OCI-LY3 (cell line): Measurements from ENCODE around the gene ESPN.

ENCODE experiments used
- H2AFZ ChIP-seq: fragments of 200-600, 300-600 bp; shearing (Covaris generic); 2 replicates; pipeline ENCODE4 v1.6.0; 2014; ENCODE audit warnings: antibody characterized with exemption, low read depth, low read length
- H3K27ac ChIP-seq: fragments of 200-600, 300-600 bp; sonication (generic); 2 replicates; pipeline ENCODE4 v1.5.1; 2014; ENCODE audit warnings: mild to moderate bottlenecking, low read length, moderate library complexity, mixed read lengths
- H3K27me3 ChIP-seq: fragments of 200-600, 300-600 bp; sonication (generic); 2 replicates; pipeline ENCODE4 v1.6.1; 2014; ENCODE audit warnings: low read depth, low read length, mixed read lengths
- H3K36me3 ChIP-seq: fragments of 200-600, 300-600 bp; sonication (generic); replicated peaks from 2 replicates; pipeline ENCODE3; 2014; ENCODE audit warnings: low read depth, low read length, mixed read lengths
- H3K4me1 ChIP-seq: fragments of 300-600, 200-600 bp; sonication (generic); 2 replicates; pipeline ENCODE4 v1.6.1; 2014; ENCODE audit warnings: low read length, mixed read lengths
- H3K4me2 ChIP-seq: fragments of 200-600, 300-600 bp; sonication (generic); 2 replicates; pipeline ENCODE4 v1.6.1; 2014; ENCODE audit warnings: low read length, mixed read lengths
- H3K4me3 ChIP-seq: fragments of 300-600, 200-600 bp; sonication (generic); 2 replicates; pipeline ENCODE4 v1.5.1; 2014; ENCODE audit warnings: antibody characterized with exemption, mild to moderate bottlenecking, low read length, moderate library complexity
- H3K79me2 ChIP-seq: fragments of 300-600, 200-600 bp; shearing (Covaris generic); 2 replicates; pipeline ENCODE4 v1.6.1; 2014; ENCODE audit warnings: mild to moderate bottlenecking, low read length, mixed read lengths
- H3K9ac ChIP-seq: fragments of 300-600, 200-600 bp; shearing (Covaris generic); 2 replicates; pipeline ENCODE4 v1.6.0; 2014; ENCODE audit warnings: mild to moderate bottlenecking, low read length, moderate library complexity
- H3K9me3 ChIP-seq: fragments of 200-600, 300-600 bp; shearing (Covaris generic); 2 replicates; pipeline ENCODE4 v1.6.1; 2014; ENCODE audit warnings: low read length, mixed read lengths; ENCODE audit not compliant: insufficient read depth
- H4K20me1 ChIP-seq: fragments of 200-600, 300-600 bp; sonication (generic); 2 replicates; pipeline ENCODE4 v1.6.1; 2016; ENCODE audit warnings: low read length, mixed read lengths; ENCODE audit not compliant: insufficient read depth
- EZH2phosphoT487 ChIP-seq: fragments of 200-600 bp; shearing (Covaris generic); IDR thresholded peaks from 2 replicates; pipeline ENCODE4 v1.6.1; 2018; ENCODE audit warnings: antibody characterized with exemption, mixed run types, low read depth
- TF ChIP-seq, protein P1 (sequence below): fragments of 200-600, 300-600 bp; sonication (generic); IDR thresholded peaks from 2 replicates; pipeline ENCODE4 v1.5.1; 2014; ENCODE audit warnings: antibody characterized with exemption, low read length, low read depth

ESPN gene

DNA sequence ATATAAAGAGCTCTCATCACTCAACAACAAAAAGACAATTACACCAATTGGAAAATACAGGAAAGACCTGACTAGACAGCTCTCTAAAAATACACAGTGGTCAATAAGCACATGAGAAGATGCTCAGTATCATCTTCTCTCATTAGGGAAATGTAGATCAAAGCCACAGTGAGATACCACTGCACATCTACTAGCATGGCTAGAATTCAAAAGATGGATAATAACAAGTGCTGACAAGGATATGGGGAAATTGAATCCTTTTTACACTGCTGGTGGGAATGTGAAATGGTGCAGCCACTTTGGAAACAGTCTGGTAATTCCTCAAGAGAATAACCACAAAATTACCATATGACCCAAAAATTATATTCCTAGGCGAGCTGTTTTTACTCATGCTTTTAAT, 40.4 kb upstream of the ESPN start:
- Histone ChIP-seq H3K79me2 (peaks cover 58% of the 10 kb centered on the region), H3K4me3 (no peak overlapping the region), H4K20me1 (no peaks in the 10 kb centered on the region), H3K9ac (no peak overlapping the region), H3K9me3 (no peaks in the 10 kb centered on the region), H3K4me1 (no peaks in the 10 kb centered on the region), H3K36me3 (no peaks in the 10 kb centered on the region), H2AFZ (no peak overlapping the region), H3K27me3 (no peaks in the 10 kb centered on the region), H3K4me2 (no peak overlapping the region), H3K27ac (no peak overlapping the region)
- TF ChIP-seq, protein P1, sequence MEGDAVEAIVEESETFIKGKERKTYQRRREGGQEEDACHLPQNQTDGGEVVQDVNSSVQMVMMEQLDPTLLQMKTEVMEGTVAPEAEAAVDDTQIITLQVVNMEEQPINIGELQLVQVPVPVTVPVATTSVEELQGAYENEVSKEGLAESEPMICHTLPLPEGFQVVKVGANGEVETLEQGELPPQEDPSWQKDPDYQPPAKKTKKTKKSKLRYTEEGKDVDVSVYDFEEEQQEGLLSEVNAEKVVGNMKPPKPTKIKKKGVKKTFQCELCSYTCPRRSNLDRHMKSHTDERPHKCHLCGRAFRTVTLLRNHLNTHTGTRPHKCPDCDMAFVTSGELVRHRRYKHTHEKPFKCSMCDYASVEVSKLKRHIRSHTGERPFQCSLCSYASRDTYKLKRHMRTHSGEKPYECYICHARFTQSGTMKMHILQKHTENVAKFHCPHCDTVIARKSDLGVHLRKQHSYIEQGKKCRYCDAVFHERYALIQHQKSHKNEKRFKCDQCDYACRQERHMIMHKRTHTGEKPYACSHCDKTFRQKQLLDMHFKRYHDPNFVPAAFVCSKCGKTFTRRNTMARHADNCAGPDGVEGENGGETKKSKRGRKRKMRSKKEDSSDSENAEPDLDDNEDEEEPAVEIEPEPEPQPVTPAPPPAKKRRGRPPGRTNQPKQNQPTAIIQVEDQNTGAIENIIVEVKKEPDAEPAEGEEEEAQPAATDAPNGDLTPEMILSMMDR = no peak

DNA sequence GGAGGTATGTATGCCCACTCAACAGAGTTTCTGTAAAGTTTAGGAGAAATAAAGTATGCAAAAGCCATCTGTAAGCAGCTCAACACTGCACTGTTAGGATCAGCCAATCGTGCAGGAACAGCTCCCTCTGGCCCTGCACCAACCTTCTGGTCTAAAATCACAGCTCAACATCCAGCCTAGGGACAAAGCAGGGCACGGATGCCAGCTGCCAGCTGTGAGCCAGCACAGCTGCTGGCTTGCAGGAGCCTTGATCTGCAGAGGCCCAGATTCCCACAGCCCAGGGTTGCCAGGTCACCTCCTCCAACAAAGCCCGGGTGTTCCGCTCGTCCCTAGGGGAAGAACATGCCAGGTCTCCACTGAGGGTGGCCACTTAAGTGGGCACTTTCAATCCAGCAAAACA, 39.6 kb upstream of the ESPN start:
- Histone ChIP-seq H3K27ac (no peak overlapping the region), H3K36me3 (no peaks in the 10 kb centered on the region), H3K4me3 (no peak overlapping the region), H2AFZ (no peak overlapping the region), H3K9ac (no peak overlapping the region), H3K27me3 (no peaks in the 10 kb centered on the region), H3K79me2 (peaks cover 57% of the 10 kb centered on the region), H3K4me2 (no peak overlapping the region), H4K20me1 (no peaks in the 10 kb centered on the region), H3K9me3 (no peaks in the 10 kb centered on the region), H3K4me1 (no peaks in the 10 kb centered on the region)
- TF ChIP-seq EZH2phosphoT487 = no peak

DNA sequence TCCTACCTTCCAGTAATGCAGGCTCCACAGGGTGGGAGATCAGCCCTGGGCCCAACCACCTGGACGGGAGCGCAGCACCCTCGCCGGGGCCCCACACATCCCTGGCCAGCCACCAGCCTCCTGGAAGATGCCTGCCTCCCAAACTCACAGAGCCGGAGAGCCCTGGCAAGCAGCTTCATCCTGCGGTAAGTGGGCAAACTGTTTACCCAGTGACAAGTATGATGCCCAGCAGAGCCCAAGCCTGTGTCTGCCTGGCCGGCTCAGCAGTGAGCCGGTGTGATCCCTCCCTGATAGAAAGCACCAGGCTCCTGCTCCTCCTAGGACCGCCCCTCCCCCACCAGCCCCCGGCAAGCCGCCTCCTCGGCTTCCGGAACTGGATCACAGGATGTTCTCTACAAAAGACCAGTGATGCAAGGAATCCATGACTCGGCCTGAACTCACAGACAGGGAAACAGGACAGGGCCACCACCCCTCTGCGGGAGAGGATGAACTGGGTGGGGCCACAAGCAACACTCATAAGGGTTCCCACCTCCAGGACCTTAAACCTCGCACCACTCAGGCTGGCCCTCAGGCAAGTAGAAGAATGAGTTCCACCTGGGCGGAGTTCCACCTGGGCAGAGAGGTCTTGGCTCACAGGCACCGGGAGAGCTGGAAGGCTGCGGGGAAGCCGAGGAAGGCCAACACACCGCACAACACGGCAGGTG, 38.9 kb upstream of the ESPN start:
- H3K4me2 ChIP-seq = no peak overlapping the region
- no peak overlapping the region for H2AFZ ChIP-seq
- no peak overlapping the region for H3K9ac ChIP-seq
- no peak overlapping the region for H3K27ac ChIP-seq
- no peaks in the 10 kb centered on the region for H4K20me1 ChIP-seq
- H3K36me3 ChIP-seq = no peaks in the 10 kb centered on the region
- no peak overlapping the region for H3K4me3 ChIP-seq
- H3K27me3 ChIP-seq = no peaks in the 10 kb centered on the region
- H3K9me3 ChIP-seq = no peaks in the 10 kb centered on the region
- H3K79me2 ChIP-seq = peaks cover 54% of the 10 kb centered on the region
- H3K4me1 ChIP-seq = no peaks in the 10 kb centered on the region
- no peak for TF ChIP-seq EZH2phosphoT487
- TF ChIP-seq, protein P1 = no peak

DNA sequence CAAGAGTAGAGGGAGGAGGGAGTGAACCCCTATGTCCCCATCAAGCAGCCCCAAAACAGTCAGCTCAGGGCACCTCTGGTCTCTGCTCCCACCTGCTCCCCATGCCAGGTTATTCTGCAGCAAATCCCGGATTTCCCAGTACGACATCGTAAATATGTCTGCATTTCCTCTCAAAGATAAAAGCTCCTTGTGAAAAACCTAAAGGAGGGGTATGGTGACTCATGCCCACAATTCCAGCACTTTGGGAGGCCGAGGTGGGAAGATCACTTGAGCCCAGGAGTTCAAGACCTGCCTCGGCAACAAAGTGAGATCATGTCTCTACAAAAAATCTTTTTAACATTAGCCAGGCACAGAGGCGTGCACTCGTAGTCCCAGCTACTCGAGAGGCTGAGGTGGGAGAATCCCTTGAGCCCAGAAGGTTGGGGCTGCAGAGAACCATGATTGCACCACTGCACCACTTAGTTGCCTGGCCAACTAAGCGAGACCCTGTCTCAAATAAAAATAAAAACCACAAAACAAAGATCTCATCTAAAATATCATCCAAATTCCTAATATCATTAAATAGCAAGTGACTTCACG, 38.1 kb upstream of the ESPN start:
- H3K79me2 ChIP-seq = peaks cover 52% of the 10 kb centered on the region
- no peak overlapping the region for H3K9ac ChIP-seq
- no peak overlapping the region for H3K4me2 ChIP-seq
- H3K4me1 ChIP-seq = no peaks in the 10 kb centered on the region
- H3K4me3 ChIP-seq = no peak overlapping the region
- H3K27me3 ChIP-seq = no peaks in the 10 kb centered on the region
- no peak overlapping the region for H2AFZ ChIP-seq
- no peaks in the 10 kb centered on the region for H3K36me3 ChIP-seq
- no peaks in the 10 kb centered on the region for H3K9me3 ChIP-seq
- no peaks in the 10 kb centered on the region for H4K20me1 ChIP-seq
- H3K27ac ChIP-seq = no peak overlapping the region
- TF ChIP-seq EZH2phosphoT487 = no peak
- TF ChIP-seq, protein P1 = no peak
